Heart right ventricle (tissue), 16 donors: Measurements from ENCODE around the gene SLC4A1AP. TPM values are rescaled to one million over a fixed set of nuclear protein-coding genes. Genes with fewer than 3 reads are reported as not detected.

Source experiments
- ATAC-seq, 8 donors: fragments of 200-7000 bp; cut with Tn5 transposase; one replicate each; pipeline ENCODE4 v1.9.1; 2020; ENCODE audit warnings: mild to moderate bottlenecking in 8 of 8, moderate library complexity in 8 of 8, moderate number of reproducible peaks in 1 of 8
- DNase-seq, 2 donors: peaks; one replicate each; pipeline ENCODE4 v3.0.0-alpha.2; 2020
- H3K27ac ChIP-seq, 10 donors: fragments of 200-600 bp; sonication (generic) in 2 of 10; one replicate each; pipeline versions ENCODE4 v1.5.0 to v1.8.0; 2020 to 2022; ENCODE audit warnings: mild to moderate bottlenecking in 3 of 10
- H3K27me3 ChIP-seq, 7 donors: fragments of 200-600 bp; one replicate each; pipeline ENCODE4 v1.8.0; 2021 to 2022; ENCODE audit warnings: mild to moderate bottlenecking in 2 of 7
- H3K36me3 ChIP-seq, 9 donors: fragments of 200-600 bp; sonication (generic) in 1 of 9; one replicate each; pipeline versions ENCODE4 v1.5.0 to v1.8.0; 2020 to 2022; ENCODE audit warnings: mild to moderate bottlenecking in 2 of 9
- H3K4me1 ChIP-seq, 9 donors: fragments of 200-600 bp; sonication (generic) in 1 of 9; one replicate each; pipeline versions ENCODE4 v1.5.0 to v1.8.0; 2020 to 2022; ENCODE audit warnings: mild to moderate bottlenecking in 4 of 9
- H3K4me3 ChIP-seq, 10 donors: fragments of 200-600 bp; sonication (generic) in 2 of 10; one replicate each; pipeline versions ENCODE4 v1.5.0 to v1.8.0; 2020 to 2022; ENCODE audit warnings: mild to moderate bottlenecking in 7 of 10, moderate library complexity in 2 of 10
- H3K9me3 ChIP-seq, 11 donors: fragments of 200-600 bp in 10 of 11; sonication (generic) in 2 of 11; one replicate each; pipeline versions ENCODE4 v1.5.0 to v1.8.0; 2013 to 2022; ENCODE audit warnings: mild to moderate bottlenecking in 2 of 11, control low read depth in 1 of 11, moderate library complexity in 1 of 11
- CTCF ChIP-seq, 9 donors: fragments of 200-600 bp; sonication (generic) in 2 of 9; IDR thresholded peaks; one replicate each; pipeline versions ENCODE4 v1.5.0 to v1.8.0; 2021 to 2022; ENCODE audit warnings: antibody characterized with exemption in 9 of 9, mild to moderate bottlenecking in 5 of 9, moderate library complexity in 1 of 9
- WGBS, 2 donors: extraction: QIAGEN DNeasy Blood & Tissue Kit; methylation state at CpG; one replicate each; pipeline ENCODE4 v1.1.7; 2013; ENCODE audit warnings: inconsistent platforms in 1 of 2; 5-methylcytosine and 5-hydroxymethylcytosine counted together
- intact Hi-C, 10 donors: fragments of 100-400 bp; cut with DNase I; formaldehyde crosslinking; loops; one replicate each; pipeline versions ENCODE4 v1.11.1 to v1.14.2; 2022
- polyA plus RNA-seq, 2 donors: library from polyadenylated mRNA; stranded (reverse); fragments of 200-250 nt; gene quantifications; one replicate each; pipeline ENCODE4 v1.2.3, GENCODE V29; 2013
- total RNA-seq, 10 donors: library from RNA; stranded (reverse); fragmentation: NEBNext Ultra II Directional in 3 of 10; extraction: Animal tissue kit (Norgen Biotek cat#: 25700) in 3 of 10; gene quantifications; one replicate each; pipeline versions ENCODE4 v1.2.1 to v1.2.4, GENCODE V29; 2021 to 2023
- donor health status: Arrhythmogenic right ventricular cardiomyopathy.
- donor health status: ischemic (EF 13 %, LVEDD 7.1; RV severe dilation, severe dysfunction).
- donor health status: healthy with polysubstance abuse.
- donor health status: DM: no; HTN: yes; CAD: no.
- donor health status: DM: no; HTN: no; CAD: no.
- donor health status: ischemic (EF 25% LVEDD 6.9; RV normal size, moderate dysfunction).
- donor health status: ischemic (EF 25% LVEDD 5.7; RV mildly dilated, moderate dysfunction).
- donor health status: healthy.
- donor health status: DM: yes; HTN: yes; CAD: no.
- donor health status: Ischemic cardiomyopathy.
- donor health status: ischemic (EF 35%, LVEDD 5.7; RV mildly dilated, moderate dysfunction).
- donor health status: nonischemic (EF 11% LVEDD 7.7; RV severe dilation, severe dysfunction).
- donor health status: DM: yes; HTN: yes; CAD: no.
- donor health status: PGD.
- donor health status: ischemic (EF 29% LVEDD 5.4; RV normal size, mild dysfunction).
- donor health status: nonischemic (EF 23%, LVEDD 6.1; RV moderate dilation, normal function).

Gene SLC4A1AP
- total and polyA plus RNA-seq, 12 donors, result 11.0 to 28.7 (median 22.2) TPM

GRCh38 chr2:27735263-27735904, 71.7 kb downstream of the SLC4A1AP start:
- DNase-seq (peak; percentile 84 to 88), ATAC-seq (peak; percentile 93 to 96 (median 96))
- Histone ChIP-seq H3K9me3 (peaks cover 0 to 6% (median 0%) of the 10 kb centered on the region in 11 donors), H3K36me3 (no peaks in the 10 kb centered on the region), H3K27ac (peak overlapping the region; percentile 76 to 94 (median 88)), H3K27me3 (no peaks in the 10 kb centered on the region), H3K4me1 (peaks cover 12 to 56% (median 51%) of the 10 kb centered on the region in 9 donors), H3K4me3 (peak overlapping the region; percentile 12 to 60 (median 56))
- intact Hi-C loops, result loop anchor here in 3 of 10 donors (5.0 to 10.0 kb wide), 4 partner anchors 149 to 659 kb away; partner anchors contain the start of genes FOSL2 (in 2 of the 3), BABAM2 (in 1 of the 3) and RBKS (in 1 of the 3)
- 1 to 2% methylated on average over 50 to 51 of the region's 51 CpGs for WGBS, 2 donors
- TF ChIP-seq CTCF (IDR thresholded peaks at IDR 0.05), result no peak

- no peaks in the 10 kb centered on the region for H3K27me3 ChIP-seq
- peaks cover 12 to 47% (median 42%) of the 10 kb centered on the region in 9 donors for H3K4me1 ChIP-seq
- H3K27ac ChIP-seq, result peak overlapping the region; percentile 76 to 94 (median 88)
- 90 to 94% methylated on average over 10 of the region's 10 CpGs for WGBS, 2 donors
- H3K36me3 ChIP-seq, result no peaks in the 10 kb centered on the region
- ATAC-seq, result peak in 4 of 8 donors; percentile 2 to 33 (median 15)
- DNase-seq, result no peak
- intact Hi-C loops, result loop anchor here in 3 of 10 donors (5.0 to 10.0 kb wide), 4 partner anchors 149 to 659 kb away; partner anchors contain the start of genes FOSL2 (in 2 of the 3), BABAM2 (in 1 of the 3) and RBKS (in 1 of the 3)
- H3K9me3 ChIP-seq, result peaks cover 0 to 9% (median 0%) of the 10 kb centered on the region in 11 donors
- peak overlapping the region in 9 of 10 donors; percentile 44 to 60 (median 57) for H3K4me3 ChIP-seq
- no peak for TF ChIP-seq CTCF (IDR thresholded peaks at IDR 0.05)
Measured at GRCh38 chr2:27736031-27736889, 72.6 kb downstream of the SLC4A1AP start.

- Histone ChIP-seq H3K9me3 (peaks cover 0 to 9% (median 0%) of the 10 kb centered on the region in 11 donors), H3K36me3 (no peaks in the 10 kb centered on the region), H3K4me3 (no peak overlapping the region), H3K27ac (peak overlapping the region in 9 of 10 donors; percentile 2 to 94 (median 88)), H3K27me3 (no peaks in the 10 kb centered on the region), H3K4me1 (peaks cover 12 to 44% (median 38%) of the 10 kb centered on the region in 9 donors)
- intact Hi-C loops, result loop anchor here in 3 of 10 donors (5.0 to 10.0 kb wide), 4 partner anchors 148 to 658 kb away; partner anchors contain the start of genes FOSL2 (in 2 of the 3), BABAM2 (in 1 of the 3) and RBKS (in 1 of the 3)
- ATAC-seq (no peak), DNase-seq (no peak)
- 96 to 98% methylated on average over 6 of the region's 6 CpGs for WGBS, 2 donors
- no peak for TF ChIP-seq CTCF (IDR thresholded peaks at IDR 0.05)
Measured at GRCh38 chr2:27736890-27737204, 73.2 kb downstream of the SLC4A1AP start.
